KG1 (cell line): ENCODE results near the gene PLCB4.
A peak's percentile ranks its signal among the peaks of the same experiment; 100 is the strongest.

ENCODE experiments used
- DNase-seq: peaks from one replicate; lab custom pipeline; 2025; lab: John Stamatoyannopoulos, UW

Gene PLCB4

GRCh38 chr20:9402546-9402945 lies 333.7 kb downstream of the PLCB4 start:
- DNase-seq, result no peak

- DNase-seq, result no peak
Observed at GRCh38 chr20:9403448-9403847, 334.6 kb downstream of the PLCB4 start.

GRCh38 chr20:9407805-9408421 lies 339.0 kb downstream of the PLCB4 start:
- DNase-seq, result peak; percentile 34

GRCh38 chr20:9408422-9409300 lies 339.8 kb downstream of the PLCB4 start:
- no peak for DNase-seq

GRCh38 chr20:9409352-9409751 lies 340.5 kb downstream of the PLCB4 start:
- no peak for DNase-seq

GRCh38 chr20:9409981-9410380 lies 341.1 kb downstream of the PLCB4 start:
- no peak for DNase-seq

GRCh38 chr20:9411833-9412232 lies 342.9 kb downstream of the PLCB4 start:
- no peak for DNase-seq

- no peak for DNase-seq
Observed at GRCh38 chr20:9412309-9412708, 343.4 kb downstream of the PLCB4 start.

GRCh38 chr20:9413001-9413400 lies 344.1 kb downstream of the PLCB4 start:
- no peak for DNase-seq

- no peak for DNase-seq
Observed at GRCh38 chr20:9415426-9415825, 346.5 kb downstream of the PLCB4 start.

GRCh38 chr20:9416421-9416820 lies 347.5 kb downstream of the PLCB4 start:
- no peak for DNase-seq

- no peak for DNase-seq
Observed at GRCh38 chr20:9417665-9418064, 348.8 kb downstream of the PLCB4 start.

GRCh38 chr20:9422321-9423057 lies 353.6 kb downstream of the PLCB4 start:
- DNase-seq, result no peak

GRCh38 chr20:9424551-9424950 lies 355.7 kb downstream of the PLCB4 start:
- DNase-seq, result no peak

GRCh38 chr20:9427430-9428291 lies 358.8 kb downstream of the PLCB4 start:
- DNase-seq, result no peak

- no peak for DNase-seq
Observed at GRCh38 chr20:9428292-9428607, 359.4 kb downstream of the PLCB4 start.

GRCh38 chr20:9439806-9440205 lies 370.9 kb downstream of the PLCB4 start:
- DNase-seq, result no peak

GRCh38 chr20:9440892-9441291 lies 372.0 kb downstream of the PLCB4 start:
- no peak for DNase-seq

GRCh38 chr20:9441948-9442347 lies 373.1 kb downstream of the PLCB4 start:
- DNase-seq, result no peak

GRCh38 chr20:9442858-9443257 lies 374.0 kb downstream of the PLCB4 start:
- no peak for DNase-seq

- DNase-seq, result no peak
Observed at GRCh38 chr20:9444921-9445320, 376.0 kb downstream of the PLCB4 start.

GRCh38 chr20:9447182-9447581 lies 378.3 kb downstream of the PLCB4 start:
- DNase-seq, result no peak
